GM18526 (cell line): ENCODE measurements around the gene ZMIZ1.

Source experiments
- POLR2A ChIP-seq: IDR thresholded peaks from 3 replicates; pipeline ENCODE4 v1.6.1; 2011; ENCODE audit not compliant: insufficient read length; ENCODE audit errors: extremely low read depth

The ZMIZ1 gene

DNA sequence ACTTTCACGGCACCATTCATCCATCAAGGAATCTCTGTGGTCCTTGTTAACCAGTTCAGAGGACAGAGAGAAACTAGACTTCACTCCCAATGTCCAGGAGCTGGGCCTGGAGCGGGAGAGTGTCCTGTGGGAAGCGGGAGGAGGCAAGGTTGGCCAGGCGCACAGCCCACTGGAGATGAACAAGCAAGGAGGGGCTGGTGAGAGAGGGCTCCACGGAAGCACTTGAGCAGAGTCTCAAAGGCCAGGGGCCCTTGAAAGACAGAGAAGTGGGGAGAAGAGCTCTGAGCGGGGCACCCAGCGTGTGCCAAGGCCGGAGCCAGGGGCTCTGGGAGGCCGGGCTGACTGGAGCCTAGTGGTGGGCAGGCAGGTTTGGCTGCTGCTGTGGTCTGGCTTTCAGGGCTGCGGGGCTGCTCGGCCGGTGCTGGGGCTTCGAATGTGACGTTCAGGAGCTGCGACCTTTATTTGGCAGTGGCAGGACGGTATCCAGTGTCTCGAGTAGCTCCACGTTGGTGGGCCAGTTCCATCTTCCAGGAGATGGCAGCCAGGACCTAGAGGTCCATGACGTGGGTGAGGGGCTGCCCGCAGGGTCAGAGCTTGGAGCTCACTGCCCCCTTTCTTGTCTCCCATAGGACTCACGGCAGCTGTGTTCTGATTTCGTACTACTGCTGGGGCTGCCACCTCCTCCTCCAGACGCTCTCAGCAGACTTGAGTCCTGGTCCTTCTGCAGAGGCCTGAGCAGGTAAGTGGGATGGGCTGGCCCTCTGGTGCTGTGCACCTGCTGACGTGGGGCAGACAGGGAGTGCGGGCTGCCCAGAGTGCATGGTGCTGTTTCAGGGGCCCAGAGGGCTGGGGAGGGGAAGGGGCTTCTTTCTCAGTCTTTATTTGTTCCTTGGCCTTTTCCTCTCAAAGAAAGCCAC lies 49.8 kb downstream of the ZMIZ1 start:
- TF ChIP-seq POLR2A, result no peak

DNA sequence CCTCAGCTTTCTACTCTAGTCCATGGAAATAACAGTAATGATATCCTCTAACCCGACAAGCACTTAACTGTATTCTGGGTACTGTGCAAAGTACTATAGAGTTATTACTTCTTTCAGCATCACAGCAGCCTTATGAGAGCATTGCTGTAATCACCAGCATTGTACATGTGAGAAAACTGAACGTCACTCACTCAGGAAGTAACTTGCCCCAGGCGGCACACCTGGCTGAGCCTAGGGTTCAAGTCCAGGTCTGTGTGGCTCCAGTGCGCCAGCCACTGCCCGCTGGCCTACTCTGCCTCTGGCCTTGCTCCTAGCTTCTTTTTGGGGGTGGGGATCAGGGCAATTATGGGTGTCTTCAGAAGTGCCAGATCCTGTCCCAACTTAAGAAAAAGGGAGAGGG lies 50.5 kb downstream of the ZMIZ1 start:
- TF ChIP-seq POLR2A, result no peak

DNA sequence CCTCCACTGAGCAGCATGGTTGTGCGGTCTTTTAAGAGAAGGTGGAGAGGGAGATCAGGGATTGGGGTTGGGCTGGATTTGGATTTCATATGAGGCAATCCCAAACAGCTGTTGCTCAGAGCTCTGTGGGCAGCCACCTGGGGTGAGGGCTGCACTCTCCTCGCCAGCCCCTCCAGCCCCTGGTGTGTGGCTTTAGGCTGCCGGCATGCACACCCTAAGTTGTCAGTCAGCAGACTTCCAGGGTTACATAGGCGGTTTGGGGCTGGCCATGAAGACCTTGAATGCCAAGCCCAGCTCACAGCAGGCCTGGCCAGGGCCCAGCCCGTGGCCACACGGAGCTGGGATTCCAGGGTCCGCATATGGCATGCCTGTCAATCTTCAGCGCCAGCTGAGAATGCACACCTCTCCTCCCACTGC lies 54.8 kb downstream of the ZMIZ1 start:
- TF ChIP-seq POLR2A, result no peak

DNA sequence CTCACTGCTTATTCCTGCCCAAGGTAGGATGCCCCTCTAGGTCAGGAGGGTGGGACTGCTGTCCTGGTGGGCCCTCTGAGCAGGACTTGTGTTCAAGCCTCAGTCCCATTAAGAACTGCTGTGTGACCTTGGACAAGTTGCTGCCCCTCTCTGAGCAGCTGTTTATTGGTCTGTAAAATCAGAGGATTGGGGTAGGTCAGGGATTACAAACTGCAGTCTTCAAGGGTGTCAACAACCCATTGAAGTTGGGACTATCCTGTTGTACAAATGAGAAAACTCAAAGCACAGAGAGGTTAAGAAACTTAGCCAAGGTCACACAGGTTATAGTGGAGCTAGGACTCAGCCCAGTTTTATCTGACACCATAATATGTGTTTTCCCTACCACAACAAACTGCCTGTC lies 55.3 kb downstream of the ZMIZ1 start:
- TF ChIP-seq POLR2A, result no peak

DNA sequence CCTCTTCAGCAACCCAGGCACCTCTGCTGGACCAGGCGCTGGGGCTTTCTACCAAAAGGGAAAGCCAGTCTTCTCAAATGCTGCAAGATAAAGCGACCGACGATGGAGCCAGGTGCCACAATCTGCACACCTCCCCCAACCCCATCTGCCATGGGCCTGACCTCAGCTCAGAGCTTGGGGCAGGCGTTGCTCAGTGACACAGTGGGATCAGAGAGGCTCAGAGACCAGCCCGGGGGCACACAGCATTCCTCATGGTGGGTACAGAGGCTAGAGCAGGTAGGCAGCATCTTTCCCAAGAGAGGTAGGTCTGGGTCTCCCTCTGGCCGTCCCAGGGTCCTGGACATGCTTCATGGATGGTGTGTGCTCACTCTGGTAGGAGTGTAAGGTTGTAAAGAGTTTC lies 56.3 kb downstream of the ZMIZ1 start:
- no peak for TF ChIP-seq POLR2A

DNA sequence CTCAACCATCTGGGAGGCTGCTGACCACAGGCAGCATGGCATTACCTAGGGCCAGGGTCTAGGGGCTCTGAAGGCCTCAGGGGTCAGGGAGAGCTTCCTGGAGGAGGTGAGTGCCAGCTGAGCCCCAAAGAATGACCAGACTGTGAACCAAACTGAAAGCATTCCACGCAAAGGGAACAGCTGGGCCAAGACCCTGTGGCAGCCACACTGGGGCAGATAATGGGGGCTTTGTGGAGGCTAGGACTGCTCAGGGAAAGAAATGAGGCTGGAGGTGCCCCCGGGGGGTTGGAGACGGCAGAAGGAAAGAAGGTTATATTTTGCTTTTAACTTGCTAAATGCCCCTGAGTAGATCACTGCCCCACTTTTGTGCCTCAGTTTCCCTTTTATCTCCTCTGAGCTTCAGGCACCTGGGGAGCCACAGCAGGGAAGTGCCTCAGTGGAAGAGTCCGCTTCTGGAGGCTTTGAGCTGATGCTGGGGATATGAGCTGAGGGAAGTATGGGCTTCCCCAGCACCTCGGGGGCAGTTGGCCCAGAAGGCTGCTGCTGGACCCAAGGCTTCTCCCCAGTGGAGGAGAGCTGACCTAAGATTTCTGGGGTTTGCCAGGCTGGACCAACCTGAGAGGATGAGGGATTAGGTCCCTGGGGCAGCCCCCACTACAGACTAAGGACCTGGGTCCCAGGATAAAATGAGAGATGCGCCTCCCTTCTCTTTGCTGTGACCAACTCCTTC lies 57.8 kb downstream of the ZMIZ1 start:
- TF ChIP-seq POLR2A, result no peak

DNA sequence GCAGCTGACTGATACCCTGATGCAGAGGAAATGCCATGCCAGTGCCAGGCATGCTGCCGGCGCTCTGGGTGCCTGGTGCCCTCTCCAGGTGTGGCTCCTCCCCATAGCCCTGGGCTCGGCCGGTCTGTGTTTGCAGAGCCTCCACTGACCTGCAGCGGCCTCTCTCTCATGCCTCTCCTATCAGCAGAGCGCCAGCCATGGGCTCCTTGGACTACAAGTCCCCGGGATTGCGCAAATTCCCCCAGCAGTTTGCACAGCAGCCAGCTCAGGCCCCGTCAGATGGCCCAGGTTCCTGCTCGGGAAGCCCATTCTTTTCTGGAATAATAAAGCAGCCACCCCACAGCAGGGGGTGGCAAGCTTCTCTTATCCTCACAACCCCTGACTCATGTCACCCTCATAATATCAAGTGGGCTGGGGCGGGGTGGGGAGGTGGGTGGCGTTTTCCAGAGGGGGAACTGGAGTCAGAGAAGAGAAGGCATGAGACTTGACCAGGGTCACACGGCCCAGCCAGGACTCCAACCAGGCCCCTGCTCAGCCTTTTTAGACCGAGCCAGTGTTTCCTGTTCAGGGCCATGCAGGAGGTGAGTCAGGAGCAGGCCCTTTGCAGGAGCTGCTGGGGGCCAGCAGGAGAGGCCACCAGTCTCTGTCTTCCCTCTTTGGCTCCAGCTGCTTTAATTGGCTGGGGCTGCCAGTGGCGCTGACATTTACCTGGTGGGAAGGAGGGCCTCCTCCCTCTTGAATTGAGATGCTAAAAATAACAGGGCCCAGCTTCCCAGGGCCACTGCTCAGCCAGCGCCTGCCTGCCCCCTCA lies 58.6 kb downstream of the ZMIZ1 start:
- no peak for TF ChIP-seq POLR2A

DNA sequence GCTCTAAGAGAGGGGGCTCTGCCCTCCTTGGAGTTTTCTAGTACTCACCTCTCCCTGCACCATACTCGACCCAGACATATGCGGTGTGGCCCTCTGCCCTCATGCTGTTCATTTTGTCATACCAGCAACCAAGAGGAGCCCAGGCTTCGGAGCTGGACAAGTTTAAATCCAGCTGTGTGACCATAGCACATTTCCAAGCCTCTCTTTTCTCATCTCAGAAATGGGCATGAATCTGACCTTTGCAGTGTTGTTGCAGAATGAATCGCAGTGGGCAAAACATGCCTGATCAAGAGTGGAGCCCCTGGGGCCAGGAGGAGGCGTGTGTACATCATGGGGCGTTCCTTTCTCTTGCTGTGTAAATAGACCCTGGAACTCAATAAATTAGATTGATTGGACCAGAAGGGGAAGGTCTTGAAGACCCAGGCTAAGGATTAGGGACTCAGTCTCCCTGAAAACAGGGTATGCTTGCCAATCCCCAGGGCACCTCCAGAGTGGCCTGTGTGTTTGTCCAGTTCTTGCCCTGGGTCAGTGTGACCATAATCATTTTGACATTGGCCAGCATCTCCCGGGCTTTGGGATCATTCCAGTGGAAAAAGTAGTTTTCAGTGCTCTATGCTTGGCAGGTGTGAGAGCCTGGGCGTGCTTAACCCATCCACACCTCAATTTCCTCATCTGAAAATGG lies 59.6 kb downstream of the ZMIZ1 start:
- no peak for TF ChIP-seq POLR2A

DNA sequence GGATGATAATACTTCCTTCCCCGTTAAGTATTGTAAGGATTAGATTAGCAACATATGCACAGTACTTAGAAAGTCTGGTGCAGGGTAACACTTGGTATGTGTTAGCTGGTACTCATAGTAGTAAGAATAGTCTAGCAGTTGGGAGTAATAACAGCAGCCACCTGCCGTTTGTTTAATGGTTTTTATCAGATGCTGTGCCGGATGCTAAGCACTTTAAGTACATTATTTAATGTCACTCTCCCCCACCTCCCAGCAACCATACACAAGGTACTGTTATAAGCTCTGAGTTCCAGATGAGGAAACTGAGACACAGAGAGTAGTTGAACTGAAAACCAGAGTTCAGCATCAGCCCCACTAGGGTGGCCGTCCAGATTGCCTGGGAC lies 60.1 kb downstream of the ZMIZ1 start:
- TF ChIP-seq POLR2A, result no peak

DNA sequence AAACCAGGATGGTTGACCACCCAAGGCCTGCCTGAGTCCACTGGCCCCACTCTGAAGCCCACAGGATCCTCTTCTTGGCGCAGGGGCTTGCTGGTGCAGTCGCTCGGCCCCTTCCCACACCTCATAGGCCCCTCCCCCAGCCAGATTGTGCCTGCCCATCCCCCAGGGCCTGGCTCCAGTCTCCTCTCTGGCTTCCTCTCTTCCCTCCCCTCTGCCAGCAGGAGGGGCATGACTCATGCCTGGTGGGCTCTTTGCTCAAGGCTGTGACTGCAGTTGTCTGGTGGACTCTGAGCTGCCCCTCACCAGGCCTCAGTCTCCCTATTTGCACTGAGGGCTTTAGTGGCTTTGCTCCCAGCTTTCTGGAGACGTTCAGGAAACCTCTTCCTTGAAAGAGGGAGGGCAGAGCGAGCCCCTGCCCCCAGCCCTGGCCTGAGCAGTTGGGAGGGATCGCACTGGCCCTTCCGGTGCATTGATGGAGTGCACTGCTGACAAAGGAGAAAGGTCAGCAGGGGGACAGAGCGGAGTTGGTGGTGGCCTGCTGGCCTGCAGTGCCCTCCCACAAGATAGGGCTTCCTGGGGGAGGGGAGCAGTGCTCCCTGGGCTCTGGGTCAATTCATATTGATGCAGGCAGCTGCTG lies 60.7 kb downstream of the ZMIZ1 start:
- TF ChIP-seq POLR2A, result no peak

DNA sequence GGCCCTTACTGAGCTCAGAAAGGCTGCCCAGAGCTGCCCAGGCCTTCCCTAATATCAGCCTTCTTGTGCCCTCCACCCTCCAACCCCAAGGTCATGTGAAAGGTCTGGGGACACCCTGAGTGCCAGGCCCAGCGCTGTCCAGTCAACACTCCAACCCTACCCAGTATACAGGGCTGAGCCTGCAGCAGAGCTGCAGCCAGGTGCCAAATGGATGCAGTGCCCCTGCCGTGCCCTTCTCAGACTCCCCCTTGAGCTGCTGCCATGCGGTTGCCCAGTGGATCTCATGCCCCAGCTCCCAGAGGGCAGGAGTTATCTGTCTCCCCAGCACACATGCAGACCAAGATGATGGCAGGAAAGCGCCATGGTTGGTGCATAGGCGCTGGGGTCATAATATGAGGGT lies 61.5 kb downstream of the ZMIZ1 start:
- TF ChIP-seq POLR2A, result no peak

DNA sequence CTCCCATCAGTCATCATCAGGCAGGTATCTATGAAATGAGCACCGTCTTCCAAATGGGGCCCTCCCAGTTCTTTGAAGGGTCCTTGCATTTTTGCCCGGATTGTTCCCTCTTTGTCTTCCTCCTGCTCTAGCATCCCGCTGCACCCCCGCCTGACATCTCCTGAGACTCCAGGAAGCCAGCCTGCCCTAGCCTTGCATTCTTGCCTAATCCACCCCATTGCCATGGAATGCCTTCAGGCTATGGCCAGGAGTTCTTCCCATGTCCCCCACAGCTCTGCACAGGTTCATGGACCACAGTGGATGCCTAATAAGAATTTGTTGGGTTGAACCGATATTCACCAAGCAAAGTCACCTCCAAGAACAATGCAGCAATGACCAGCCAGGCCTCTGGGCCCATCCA lies 62.1 kb downstream of the ZMIZ1 start:
- no peak for TF ChIP-seq POLR2A

DNA sequence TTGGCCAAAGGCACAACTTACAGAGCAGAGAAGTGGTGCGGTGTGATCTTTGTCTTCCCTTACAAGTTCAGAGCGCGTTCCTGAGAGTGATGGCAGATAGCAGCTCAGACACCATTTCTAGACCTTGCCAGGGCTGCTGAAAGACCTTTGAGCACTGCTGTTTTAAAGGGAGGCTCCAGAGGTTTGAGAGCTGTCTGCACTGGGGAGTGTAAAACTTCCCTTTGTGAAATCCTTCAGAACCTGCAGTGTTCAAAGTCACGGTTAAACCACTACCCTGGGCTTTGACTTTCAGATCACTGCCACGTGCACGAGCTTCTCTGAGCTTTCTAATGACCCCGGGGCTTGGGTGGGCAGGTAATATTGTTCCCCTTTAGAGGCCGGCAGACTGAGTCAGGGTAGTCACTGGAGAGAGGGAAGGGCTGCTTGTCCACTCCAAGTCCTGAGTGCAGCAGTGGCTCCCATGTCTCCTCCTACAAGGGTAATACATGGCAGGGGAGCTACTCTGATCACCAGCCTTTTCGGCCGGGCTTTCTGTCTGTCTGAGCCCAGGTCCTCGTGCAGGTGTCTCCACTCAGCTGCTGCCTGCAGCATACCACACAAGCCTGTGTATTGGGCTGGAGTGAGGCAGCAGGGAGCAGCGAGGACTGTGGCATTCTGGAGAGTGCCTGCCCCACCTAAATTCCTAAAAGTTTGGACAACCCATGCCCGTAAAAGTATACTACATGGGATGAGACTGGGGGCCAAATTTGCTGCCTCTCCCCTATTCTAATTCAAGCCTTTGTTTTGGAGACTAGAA lies 63.3 kb downstream of the ZMIZ1 start:
- no peak for TF ChIP-seq POLR2A
